Measurements from ENCODE around the gene FXR2. TPM values are rescaled to one million over a fixed set of nuclear protein-coding genes. Genes with fewer than 3 reads are reported as not detected.
"Not testable (repeated sequence)": the region's sequence is repeated elsewhere in the genome, so short reads cannot be mapped to it uniquely, and the experiment has no call there.

FXR2 gene
- total RNA-seq, 1 donor from 2014 or later, result 31.7 TPM

- intact Hi-C loops (cut with micrococcal nuclease), result no loop called here
These were observed 15.4 kb upstream of the FXR2 start, which contains the start of gene SHBG for GRCh38 chr17:7629939-7630571. Gene SHBG (plus strand): TSS chr17:7630135. CDS start chr17:7630173, 38 bp downstream.

- intact Hi-C loops (cut with micrococcal nuclease), result no loop called here
These were observed 12.8 kb upstream of the FXR2 start, which contains the start of gene SAT2 for GRCh38 chr17:7627250-7628121. Gene SAT2 (minus strand): TSS chr17:7627821. CDS start chr17:7627635, 186 bp downstream.

GRCh38 chr17:7626956-7627249 lies 12.2 kb upstream of the FXR2 start:
- intact Hi-C loops (cut with micrococcal nuclease), result no loop called here

GRCh38 chr17:7626307-7626706 lies 11.6 kb upstream of the FXR2 start:
- intact Hi-C loops (cut with micrococcal nuclease), result no loop called here

GRCh38 chr17:7625749-7626148 lies 11.1 kb upstream of the FXR2 start:
- intact Hi-C loops (cut with micrococcal nuclease), result not testable (repeated sequence)

GRCh38 chr17:7623661-7624060 lies 9.0 kb upstream of the FXR2 start:
- intact Hi-C loops (cut with micrococcal nuclease), result no loop called here

GRCh38 chr17:7620835-7621234 lies 6.1 kb upstream of the FXR2 start:
- intact Hi-C loops (cut with micrococcal nuclease), result no loop called here

- intact Hi-C loops (cut with micrococcal nuclease), result loop anchor here (10.0 kb wide), 1 partner anchor 216 kb away; the partner anchor contains the start of gene KDM6B
These were observed 3.9 kb upstream of the FXR2 start for GRCh38 chr17:7618608-7619007.

- intact Hi-C loops (cut with micrococcal nuclease), result loop anchor here (1.0 to 10.0 kb wide), 5 partner anchors 33 to 219 kb away; partner anchors contain the start of genes KDM6B, MPDU1, POLR2A and WRAP53
These were observed 609 bp upstream of the FXR2 start for GRCh38 chr17:7615265-7615747.

GRCh38 chr17:7613769-7614424 lies 800 bp downstream of the FXR2 start:
- intact Hi-C loops (cut with micrococcal nuclease), result loop anchor here (2.0 to 10.0 kb wide), 2 partner anchors 31 to 221 kb away; partner anchors contain the start of genes KDM6B and MPDU1

GRCh38 chr17:7612294-7612640 lies 2.4 kb downstream of the FXR2 start:
- intact Hi-C loops (cut with micrococcal nuclease), result loop anchor here (10.0 kb wide), 1 partner anchor 223 kb away; the partner anchor contains the start of gene KDM6B

GRCh38 chr17:7611635-7612293 lies 2.9 kb downstream of the FXR2 start:
- intact Hi-C loops (cut with micrococcal nuclease), result loop anchor here (10.0 kb wide), 1 partner anchor 223 kb away; the partner anchor contains the start of gene KDM6B

- intact Hi-C loops (cut with micrococcal nuclease), result loop anchor here (10.0 kb wide), 1 partner anchor 224 kb away; the partner anchor contains the start of gene KDM6B
These were observed 4.1 kb downstream of the FXR2 start for GRCh38 chr17:7610641-7611040.

- intact Hi-C loops (cut with micrococcal nuclease), result no loop called here
These were observed 8.4 kb downstream of the FXR2 start for GRCh38 chr17:7606280-7606679.

- intact Hi-C loops (cut with micrococcal nuclease), result not testable (repeated sequence)
These were observed 17.1 kb downstream of the FXR2 start for GRCh38 chr17:7597561-7597960.

- intact Hi-C loops (cut with micrococcal nuclease), result no loop called here
These were observed 21.4 kb downstream of the FXR2 start for GRCh38 chr17:7593296-7593695.

GRCh38 chr17:7592422-7593021 lies 22.2 kb downstream of the FXR2 start:
- intact Hi-C loops (cut with micrococcal nuclease), result no loop called here

GRCh38 chr17:7591596-7591995 lies 23.1 kb downstream of the FXR2 start:
- intact Hi-C loops (cut with micrococcal nuclease), result no loop called here

GRCh38 chr17:7590743-7591142 lies 24.0 kb downstream of the FXR2 start:
- intact Hi-C loops (cut with micrococcal nuclease), result no loop called here

GRCh38 chr17:7589891-7590691 lies 24.6 kb downstream of the FXR2 start, which contains the start of gene SOX15:
Gene SOX15 (minus strand): TSS chr17:7590094. CDS start chr17:7589676, 418 bp downstream.
- intact Hi-C loops (cut with micrococcal nuclease), result no loop called here
